ENCODE results near the gene GK2.

The GK2 gene

DNA sequence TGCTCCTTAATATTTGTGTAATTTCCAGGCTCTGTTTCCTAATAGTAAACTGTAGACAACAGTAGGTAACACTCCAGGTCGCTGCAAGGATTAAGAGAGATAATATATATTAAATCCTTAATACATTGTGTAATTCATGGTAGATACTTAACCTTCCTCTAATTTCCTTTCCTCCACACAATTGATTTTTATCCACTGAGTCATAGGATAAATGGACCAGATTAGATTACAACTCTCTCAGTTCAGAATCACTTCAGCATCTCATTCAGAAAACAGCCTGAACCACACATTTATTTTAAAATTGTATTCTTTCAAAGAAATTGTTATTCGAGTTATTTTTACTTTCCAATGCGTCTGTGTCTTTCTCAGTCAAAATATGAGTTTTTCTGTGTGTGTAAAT lies 17.1 kb downstream of the GK2 start:
- TF ChIP-seq EZH2phosphoT487 (conservative IDR thresholded peaks at IDR 0.05; ENCODE audit: low read length): no peak
- TF ChIP-seq, protein P1, sequence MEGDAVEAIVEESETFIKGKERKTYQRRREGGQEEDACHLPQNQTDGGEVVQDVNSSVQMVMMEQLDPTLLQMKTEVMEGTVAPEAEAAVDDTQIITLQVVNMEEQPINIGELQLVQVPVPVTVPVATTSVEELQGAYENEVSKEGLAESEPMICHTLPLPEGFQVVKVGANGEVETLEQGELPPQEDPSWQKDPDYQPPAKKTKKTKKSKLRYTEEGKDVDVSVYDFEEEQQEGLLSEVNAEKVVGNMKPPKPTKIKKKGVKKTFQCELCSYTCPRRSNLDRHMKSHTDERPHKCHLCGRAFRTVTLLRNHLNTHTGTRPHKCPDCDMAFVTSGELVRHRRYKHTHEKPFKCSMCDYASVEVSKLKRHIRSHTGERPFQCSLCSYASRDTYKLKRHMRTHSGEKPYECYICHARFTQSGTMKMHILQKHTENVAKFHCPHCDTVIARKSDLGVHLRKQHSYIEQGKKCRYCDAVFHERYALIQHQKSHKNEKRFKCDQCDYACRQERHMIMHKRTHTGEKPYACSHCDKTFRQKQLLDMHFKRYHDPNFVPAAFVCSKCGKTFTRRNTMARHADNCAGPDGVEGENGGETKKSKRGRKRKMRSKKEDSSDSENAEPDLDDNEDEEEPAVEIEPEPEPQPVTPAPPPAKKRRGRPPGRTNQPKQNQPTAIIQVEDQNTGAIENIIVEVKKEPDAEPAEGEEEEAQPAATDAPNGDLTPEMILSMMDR (IDR thresholded peaks at IDR 0.05; ENCODE audit: insufficient read depth, low read length, poor library complexity, severe bottlenecking): no peak

DNA sequence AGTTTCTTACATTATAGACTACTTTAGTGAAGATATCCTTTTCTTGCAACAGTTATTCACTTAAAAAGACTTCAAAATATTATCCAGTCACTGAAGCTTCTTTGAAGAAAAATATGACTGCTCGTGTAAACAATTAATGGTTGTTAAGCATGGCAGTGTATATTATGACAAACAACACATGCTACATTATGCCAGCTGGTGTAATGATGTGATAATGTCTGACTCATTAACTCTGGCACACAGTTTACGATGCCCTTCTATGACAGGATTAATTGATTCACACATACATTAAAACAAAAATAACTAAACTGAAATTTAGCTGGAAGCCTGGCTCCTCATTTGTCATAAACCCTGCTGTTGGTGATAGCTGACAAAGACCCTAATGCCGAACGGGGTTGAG lies 22.4 kb downstream of the GK2 start:
- H3K9me3 ChIP-seq (ENCODE audit: insufficient read depth, low read length): no peaks in the 10 kb centered on the region
- no peaks in the 10 kb centered on the region for H4K20me1 ChIP-seq (ENCODE audit: low read depth, low read length)
- no peaks in the 10 kb centered on the region for H3K79me2 ChIP-seq (ENCODE audit: insufficient read depth, low read length)
- H3K9ac ChIP-seq (ENCODE audit: low read length): no peak overlapping the region
- H3F3A ChIP-seq (ENCODE audit: insufficient read depth): no peaks in the 10 kb centered on the region
- H3K27ac ChIP-seq (ENCODE audit: low read depth, low read length): no peak overlapping the region
- TF ChIP-seq, protein P1 (IDR thresholded peaks at IDR 0.05; ENCODE audit: insufficient read depth, low read length, poor library complexity, severe bottlenecking): no peak
- no peak for TF ChIP-seq EZH2phosphoT487 (conservative IDR thresholded peaks at IDR 0.05; ENCODE audit: low read length)
- no peaks in the 10 kb centered on the region for H3K27me3 ChIP-seq (ENCODE audit: low read length)
- H3K36me3 ChIP-seq (ENCODE audit: low read length): no peaks in the 10 kb centered on the region
- no peak overlapping the region for H3K4me2 ChIP-seq (ENCODE audit: low read depth, low read length, poor library complexity, severe bottlenecking)
- H3K9me2 ChIP-seq (replicated peaks; ENCODE audit: insufficient read depth, low read length): no peaks in the 10 kb centered on the region
- H2AFZ ChIP-seq (ENCODE audit: low read depth, low read length, severe bottlenecking): no peak overlapping the region
- no peak overlapping the region for H3K4me3 ChIP-seq (ENCODE audit: insufficient read depth, low read length, poor library complexity, severe bottlenecking)

More for the DNA sequence above, 17.1 kb downstream of the GK2 start:
- Histone ChIP-seq H3K36me3 (ENCODE audit: low read length) (no peaks in the 10 kb centered on the region), H3K27me3 (ENCODE audit: low read length) (no peaks in the 10 kb centered on the region), H3F3A (ENCODE audit: insufficient read depth) (no peaks in the 10 kb centered on the region), H3K27ac (ENCODE audit: low read depth, low read length) (no peak overlapping the region), H3K4me2 (ENCODE audit: low read depth, low read length, poor library complexity, severe bottlenecking) (no peak overlapping the region), H3K9me3 (ENCODE audit: insufficient read depth, low read length) (no peaks in the 10 kb centered on the region), H3K79me2 (ENCODE audit: insufficient read depth, low read length) (no peaks in the 10 kb centered on the region), H3K9ac (ENCODE audit: low read length) (no peak overlapping the region), H4K20me1 (ENCODE audit: low read depth, low read length) (no peaks in the 10 kb centered on the region), H3K9me2 (replicated peaks; ENCODE audit: insufficient read depth, low read length) (no peaks in the 10 kb centered on the region), H2AFZ (ENCODE audit: low read depth, low read length, severe bottlenecking) (no peak overlapping the region), H3K4me3 (ENCODE audit: insufficient read depth, low read length, poor library complexity, severe bottlenecking) (no peak overlapping the region)

DNA sequence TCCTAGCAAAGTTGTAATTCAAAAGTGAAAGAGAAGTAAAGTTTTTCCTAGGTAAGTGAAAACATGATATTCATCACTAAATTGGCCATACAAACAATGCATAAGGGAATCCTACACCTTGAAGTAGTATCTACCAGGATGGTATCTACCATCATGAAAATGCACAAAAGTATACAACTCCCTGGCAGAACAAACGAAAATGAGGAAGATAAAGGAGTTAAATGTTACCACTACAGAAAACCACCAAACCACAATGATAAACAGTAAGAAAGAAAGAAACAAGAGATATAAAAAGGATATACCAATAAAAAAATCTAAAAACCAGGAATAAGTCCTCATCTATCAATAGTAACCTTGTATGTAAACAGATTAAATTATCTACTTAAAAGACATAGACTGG lies 26.9 kb downstream of the GK2 start:
- H3K27ac ChIP-seq (ENCODE audit: low read depth, low read length): no peak overlapping the region
- H3K9ac ChIP-seq (ENCODE audit: low read length): no peak overlapping the region
- H3F3A ChIP-seq (ENCODE audit: insufficient read depth): no peaks in the 10 kb centered on the region
- H3K9me2 ChIP-seq (replicated peaks; ENCODE audit: insufficient read depth, low read length): no peaks in the 10 kb centered on the region
- no peak overlapping the region for H3K4me2 ChIP-seq (ENCODE audit: low read depth, low read length, poor library complexity, severe bottlenecking)
- TF ChIP-seq, protein P1 (IDR thresholded peaks at IDR 0.05; ENCODE audit: insufficient read depth, low read length, poor library complexity, severe bottlenecking): no peak
- TF ChIP-seq EZH2phosphoT487 (conservative IDR thresholded peaks at IDR 0.05; ENCODE audit: low read length): no peak
- no peaks in the 10 kb centered on the region for H3K79me2 ChIP-seq (ENCODE audit: insufficient read depth, low read length)
- H4K20me1 ChIP-seq (ENCODE audit: low read depth, low read length): no peaks in the 10 kb centered on the region
- no peaks in the 10 kb centered on the region for H3K27me3 ChIP-seq (ENCODE audit: low read length)
- H3K9me3 ChIP-seq (ENCODE audit: insufficient read depth, low read length): no peaks in the 10 kb centered on the region
- no peak overlapping the region for H3K4me3 ChIP-seq (ENCODE audit: insufficient read depth, low read length, poor library complexity, severe bottlenecking)
- H3K36me3 ChIP-seq (ENCODE audit: low read length): no peaks in the 10 kb centered on the region
- H2AFZ ChIP-seq (ENCODE audit: low read depth, low read length, severe bottlenecking): no peak overlapping the region
